Natural killer cell (primary cell): ENCODE measurements around the gene FRMD4A. TPM values are rescaled to one million over a fixed set of nuclear protein-coding genes. Genes with fewer than 3 reads are reported as not detected.

Experiments used
- ATAC-seq, 3 donors: fragments of 150-1000 bp in 2 of 3; fragments of 200-7000 bp in 1 of 3; cut with Tn5 transposase; 1 replicate in 1 of 3; 2 replicates in 2 of 3; pipeline ENCODE4 v1.10.0; 2021; ENCODE audit warnings: mild to moderate bottlenecking in 2 of 3, moderate library complexity in 2 of 3
- DNase-seq, 2 donors: peaks; one replicate each; pipeline versions ENCODE4 v3.0.0 to v3.0.0-alpha.2; 2013 to 2021; ENCODE audit warnings: mixed read lengths in 1 of 2
- H3K27ac ChIP-seq: one replicate; pipeline ENCODE4 v1.5.1; 2013; ENCODE audit warnings: mild to moderate bottlenecking, low read length
- H3K27me3 ChIP-seq: one replicate; pipeline ENCODE4 v1.6.1; 2013; ENCODE audit warnings: low read length; ENCODE audit not compliant: control insufficient read depth, insufficient read depth
- H3K36me3 ChIP-seq: one replicate; pipeline ENCODE4 v1.6.1; 2013; ENCODE audit warnings: low read length; ENCODE audit not compliant: control insufficient read depth, insufficient read depth
- H3K4me1 ChIP-seq: one replicate; pipeline ENCODE4 v1.6.1; 2013; ENCODE audit warnings: low read length; ENCODE audit not compliant: control insufficient read depth, insufficient read depth
- H3K4me3 ChIP-seq: one replicate; pipeline ENCODE4 v1.5.1; 2013; ENCODE audit warnings: low read length
- H3K9me3 ChIP-seq: one replicate; pipeline ENCODE4 v1.6.1; 2013; ENCODE audit warnings: low read length; ENCODE audit not compliant: control insufficient read depth, insufficient read depth
- H3K27ac Mint-ChIP-seq, 2 donors: one replicate each; pipeline ENCODE4 v1.8.0; 2022; ENCODE audit warnings: mild to moderate bottlenecking in 2 of 2, mixed read lengths in 2 of 2, moderate library complexity in 1 of 2
- H3K27me3 Mint-ChIP-seq, 2 donors: one replicate each; pipeline ENCODE4 v1.8.0; 2022; ENCODE audit warnings: low read depth in 2 of 2, mixed read lengths in 2 of 2
- H3K36me3 Mint-ChIP-seq: one replicate; pipeline ENCODE4 v1.8.0; 2022; ENCODE audit warnings: mixed read lengths
- H3K4me1 Mint-ChIP-seq, 2 donors: one replicate each; pipeline ENCODE4 v1.8.0; 2022; ENCODE audit warnings: mixed read lengths in 2 of 2
- H3K4me3 Mint-ChIP-seq: one replicate; pipeline ENCODE4 v1.8.0; 2022; ENCODE audit warnings: mild to moderate bottlenecking, moderate library complexity, mixed read lengths
- H3K9me3 Mint-ChIP-seq, 2 donors: one replicate each; pipeline ENCODE4 v1.8.0; 2022; ENCODE audit warnings: mixed read lengths in 2 of 2
- WGBS: methylation state at CpG from one replicate; pipeline ENCODE4 v1.1.7; 2013; ENCODE audit warnings: missing lambda C conversion rate; ENCODE audit not compliant: insufficient coverage; 5-methylcytosine and 5-hydroxymethylcytosine counted together
- intact Hi-C: fragments of 100-400 bp; cut with micrococcal nuclease; formaldehyde crosslinking; loops from one replicate; pipeline ENCODE4 v1.14.2; 2022
- total RNA-seq, 4 donors: library from RNA; stranded (reverse); fragments of 120-200 nt in 1 of 4; gene quantifications; one replicate each; pipeline versions ENCODE4 v1.2.3 to v1.2.4, GENCODE V29; 2013 to 2022
- TF ChIP-seq, protein P1 (sequence below): fragments of 200-600 bp; IDR thresholded peaks from one replicate; pipeline ENCODE4 v1.8.0; 2022; ENCODE audit warnings: antibody characterized with exemption

Gene FRMD4A
- total RNA-seq, 3 donors from 2014 or later (not counting 1 experiment from before 2014, with no cell fraction given), result 0.36 to 0.38 TPM; not detected in 1

DNA sequence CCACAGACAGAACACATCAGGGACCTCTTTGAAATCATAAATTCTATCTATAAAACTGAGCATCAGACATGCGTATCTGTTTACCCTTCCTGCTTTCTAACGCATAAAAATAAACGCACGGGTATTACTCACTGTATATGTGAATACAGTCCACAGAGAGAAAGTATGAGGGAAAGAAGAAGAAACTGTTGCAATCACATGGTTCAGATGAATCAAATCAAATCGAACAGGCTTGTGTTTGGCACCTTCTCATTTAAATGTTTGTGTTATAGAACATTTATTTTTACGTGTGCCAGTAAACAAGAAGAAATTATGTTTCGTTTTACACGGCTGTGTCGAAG is 322.0 kb downstream of the FRMD4A start:
- Histone ChIP-seq H3K4me3 (no peak overlapping the region), H3K27me3 (peaks cover 5% of the 10 kb centered on the region)

GRCh38 chr10:14004536-14004935 is 326.2 kb downstream of the FRMD4A start:
- Histone ChIP-seq H3K27ac (no peak overlapping the region), H3K4me3 (no peak overlapping the region), H3K9me3 (no peaks in the 10 kb centered on the region), H3K4me1 (peaks cover 8% of the 10 kb centered on the region), H3K36me3 (no peaks in the 10 kb centered on the region), H3K27me3 (no peaks in the 10 kb centered on the region)
- H3K27me3 Mint-ChIP-seq, result peaks cover 25 to 52% of the 10 kb centered on the region in 2 donors
- intact Hi-C loops, result no loop called here
- no peaks in the 10 kb centered on the region for H3K9me3 Mint-ChIP-seq
- TF ChIP-seq, protein P1, sequence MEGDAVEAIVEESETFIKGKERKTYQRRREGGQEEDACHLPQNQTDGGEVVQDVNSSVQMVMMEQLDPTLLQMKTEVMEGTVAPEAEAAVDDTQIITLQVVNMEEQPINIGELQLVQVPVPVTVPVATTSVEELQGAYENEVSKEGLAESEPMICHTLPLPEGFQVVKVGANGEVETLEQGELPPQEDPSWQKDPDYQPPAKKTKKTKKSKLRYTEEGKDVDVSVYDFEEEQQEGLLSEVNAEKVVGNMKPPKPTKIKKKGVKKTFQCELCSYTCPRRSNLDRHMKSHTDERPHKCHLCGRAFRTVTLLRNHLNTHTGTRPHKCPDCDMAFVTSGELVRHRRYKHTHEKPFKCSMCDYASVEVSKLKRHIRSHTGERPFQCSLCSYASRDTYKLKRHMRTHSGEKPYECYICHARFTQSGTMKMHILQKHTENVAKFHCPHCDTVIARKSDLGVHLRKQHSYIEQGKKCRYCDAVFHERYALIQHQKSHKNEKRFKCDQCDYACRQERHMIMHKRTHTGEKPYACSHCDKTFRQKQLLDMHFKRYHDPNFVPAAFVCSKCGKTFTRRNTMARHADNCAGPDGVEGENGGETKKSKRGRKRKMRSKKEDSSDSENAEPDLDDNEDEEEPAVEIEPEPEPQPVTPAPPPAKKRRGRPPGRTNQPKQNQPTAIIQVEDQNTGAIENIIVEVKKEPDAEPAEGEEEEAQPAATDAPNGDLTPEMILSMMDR, result no peak
- no peak overlapping the region for H3K4me3 Mint-ChIP-seq
- no peaks in the 10 kb centered on the region for H3K36me3 Mint-ChIP-seq
- DNase-seq (no peak), ATAC-seq (no peak)
- WGBS, result 93% methylated on average over 2 of the region's 4 CpGs
- H3K27ac Mint-ChIP-seq, result no peak overlapping the region
- peaks cover 14 to 23% of the 10 kb centered on the region in 2 donors for H3K4me1 Mint-ChIP-seq

More for the DNA sequence above, 322.0 kb downstream of the FRMD4A start:
- intact Hi-C loops, result no loop called here
- H3K9me3 ChIP-seq, result no peaks in the 10 kb centered on the region
- no peak overlapping the region for H3K27ac ChIP-seq
- WGBS, result 83% methylated on average over 9 of the region's 9 CpGs
- H3K4me1 ChIP-seq, result peaks cover 14% of the 10 kb centered on the region
- Mint-ChIP-seq H3K27ac (no peak overlapping the region), H3K27me3 (peaks cover 32 to 61% of the 10 kb centered on the region in 2 donors), H3K9me3 (no peaks in the 10 kb centered on the region), H3K4me3 (peak overlapping the region; percentile 17), H3K4me1 (peaks cover 21 to 31% of the 10 kb centered on the region in 2 donors), H3K36me3 (no peaks in the 10 kb centered on the region)
- TF ChIP-seq, protein P1, result no peak
- ATAC-seq (no peak), DNase-seq (peak in 1 of 2 donors; percentile 44)
- no peaks in the 10 kb centered on the region for H3K36me3 ChIP-seq

DNA sequence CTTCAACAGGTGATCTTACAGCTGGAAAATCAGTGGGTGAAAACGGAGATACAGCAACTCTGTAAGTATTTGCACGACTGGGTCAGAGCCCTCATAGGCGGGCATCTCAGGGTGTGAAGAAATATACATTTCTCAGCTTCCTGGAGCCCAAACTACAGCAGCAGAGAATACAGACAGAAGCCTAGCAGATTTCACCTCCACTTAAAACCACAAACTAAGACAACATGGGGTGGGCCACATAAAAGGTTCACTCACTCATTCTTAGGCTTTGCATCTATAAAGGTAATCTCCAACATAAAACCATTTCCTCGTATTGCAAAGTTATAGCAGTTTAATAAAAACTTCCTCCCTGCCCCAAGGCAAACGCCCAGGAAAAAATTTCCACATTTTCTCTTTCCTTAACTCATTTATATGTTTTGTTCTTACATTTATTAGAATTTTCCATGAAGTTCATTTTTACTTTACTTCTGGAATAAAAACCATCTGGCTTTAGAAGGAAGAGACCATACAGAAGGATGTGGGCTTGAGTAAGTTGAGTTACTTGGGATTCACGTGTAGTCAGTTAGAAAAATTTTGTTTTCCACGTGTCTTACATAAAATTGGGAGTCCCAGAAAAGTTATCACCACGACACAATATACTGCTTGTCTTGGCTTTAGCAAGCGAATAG is 327.1 kb downstream of the FRMD4A start:
- H3K27me3 ChIP-seq, result no peaks in the 10 kb centered on the region
- TF ChIP-seq, protein P1, result no peak
- Mint-ChIP-seq H3K36me3 (no peaks in the 10 kb centered on the region), H3K9me3 (no peaks in the 10 kb centered on the region), H3K27ac (no peak overlapping the region), H3K27me3 (peaks cover 23 to 51% of the 10 kb centered on the region in 2 donors), H3K4me1 (peaks cover 6 to 14% of the 10 kb centered on the region in 2 donors), H3K4me3 (no peak overlapping the region)
- H3K36me3 ChIP-seq, result no peaks in the 10 kb centered on the region
- intact Hi-C loops, result no loop called here
- H3K27ac ChIP-seq, result no peak overlapping the region
- no peak overlapping the region for H3K4me3 ChIP-seq
- WGBS, result 59% methylated on average over 9 of the region's 9 CpGs
- peak in 1 of 2 donors; percentile 69 for DNase-seq
- H3K4me1 ChIP-seq, result peaks cover 4% of the 10 kb centered on the region
- ATAC-seq, result no peak
- no peaks in the 10 kb centered on the region for H3K9me3 ChIP-seq
